Bronchial epithelial cell (primary cell): ENCODE results near the gene TMEM175. TPM values are rescaled to one million over a fixed set of nuclear protein-coding genes. Genes with fewer than 3 reads are reported as not detected.

Experiments
- DNase-seq: peaks from one replicate; pipeline ENCODE4 v3.0.0-alpha.2; 2010; ENCODE audit warnings: low read depth
- FAIRE-seq: peaks from 2 replicates; lab custom pipeline; 2011; peaks lifted over from hg19 to GRCh38; lab: Jason Lieb, UNC
- H3K27me3 ChIP-seq: 2 replicates; pipeline ENCODE4 v1.5.1; 2011; ENCODE audit warnings: low read length; ENCODE audit not compliant: control insufficient read depth, insufficient read depth
- H3K36me3 ChIP-seq: 2 replicates; pipeline ENCODE4 v1.5.1; 2011; ENCODE audit warnings: low read length; ENCODE audit not compliant: control insufficient read depth, insufficient read depth
- H3K4me3 ChIP-seq: 2 replicates; pipeline ENCODE4 v1.5.1; 2011; ENCODE audit warnings: mild to moderate bottlenecking, low read depth, low read length, control low read depth
- total RNA-seq: library from RNA; depleted of rRNA; stranded (reverse); fragments of >200 nt; gene quantifications from 2 replicates; pipeline ENCODE4 v1.2.1, GENCODE V29; 2014
- TF ChIP-seq, protein P1 (sequence below): IDR thresholded peaks from 2 replicates; pipeline ENCODE4 v1.5.1; 2011; ENCODE audit warnings: mild to moderate bottlenecking, moderate library complexity, low read length, control low read depth, inconsistent platforms; ENCODE audit not compliant: insufficient read depth, severe bottlenecking

The TMEM175 gene
- total RNA-seq, 1 donor from 2014 or later = 3.4 TPM

DNA sequence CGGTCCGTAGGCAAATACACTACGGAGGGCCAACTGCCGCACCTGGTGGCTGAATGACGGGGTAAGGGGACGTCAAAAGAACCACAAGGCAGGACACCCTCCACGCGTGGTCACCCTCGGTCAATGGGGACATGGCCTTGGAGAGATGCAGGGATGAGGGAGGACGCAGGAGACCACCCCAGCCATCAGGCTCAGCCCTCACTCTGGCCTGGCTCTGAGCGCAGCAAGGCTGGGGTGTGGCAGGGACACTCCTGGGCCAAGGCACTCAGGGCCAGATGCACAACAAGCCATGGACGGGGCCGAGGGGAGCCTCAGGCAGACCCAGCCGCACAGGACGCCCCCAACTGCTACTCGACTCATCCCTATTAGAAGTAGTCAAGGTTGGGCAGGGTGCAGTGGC is 36.7 kb upstream of the TMEM175 start:
- no peaks in the 10 kb centered on the region for H3K27me3 ChIP-seq
- peaks cover 38% of the 10 kb centered on the region for H3K36me3 ChIP-seq
- H3K4me3 ChIP-seq = no peak overlapping the region
- no peak for DNase-seq
- TF ChIP-seq, protein P1, sequence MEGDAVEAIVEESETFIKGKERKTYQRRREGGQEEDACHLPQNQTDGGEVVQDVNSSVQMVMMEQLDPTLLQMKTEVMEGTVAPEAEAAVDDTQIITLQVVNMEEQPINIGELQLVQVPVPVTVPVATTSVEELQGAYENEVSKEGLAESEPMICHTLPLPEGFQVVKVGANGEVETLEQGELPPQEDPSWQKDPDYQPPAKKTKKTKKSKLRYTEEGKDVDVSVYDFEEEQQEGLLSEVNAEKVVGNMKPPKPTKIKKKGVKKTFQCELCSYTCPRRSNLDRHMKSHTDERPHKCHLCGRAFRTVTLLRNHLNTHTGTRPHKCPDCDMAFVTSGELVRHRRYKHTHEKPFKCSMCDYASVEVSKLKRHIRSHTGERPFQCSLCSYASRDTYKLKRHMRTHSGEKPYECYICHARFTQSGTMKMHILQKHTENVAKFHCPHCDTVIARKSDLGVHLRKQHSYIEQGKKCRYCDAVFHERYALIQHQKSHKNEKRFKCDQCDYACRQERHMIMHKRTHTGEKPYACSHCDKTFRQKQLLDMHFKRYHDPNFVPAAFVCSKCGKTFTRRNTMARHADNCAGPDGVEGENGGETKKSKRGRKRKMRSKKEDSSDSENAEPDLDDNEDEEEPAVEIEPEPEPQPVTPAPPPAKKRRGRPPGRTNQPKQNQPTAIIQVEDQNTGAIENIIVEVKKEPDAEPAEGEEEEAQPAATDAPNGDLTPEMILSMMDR = no peak
- no peak for FAIRE-seq

DNA sequence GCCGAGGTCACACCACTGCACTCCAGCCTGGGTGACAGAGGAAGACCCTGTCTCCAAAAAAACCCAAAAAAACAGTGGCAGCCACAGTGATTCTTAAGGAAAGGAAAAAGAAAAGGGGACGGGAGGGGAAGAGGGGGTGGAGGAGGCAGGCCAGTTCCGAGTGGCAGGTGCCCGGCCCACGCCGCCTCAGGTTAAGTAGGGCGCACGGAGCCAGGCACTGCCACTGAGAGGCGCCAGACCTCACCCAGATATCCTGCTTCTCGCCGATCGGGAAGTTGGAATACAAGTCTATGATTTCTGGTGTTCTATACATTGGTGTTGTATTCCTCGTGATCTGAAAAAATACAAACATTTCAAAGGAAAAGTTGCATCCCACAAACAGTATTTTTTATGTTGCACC is 36.0 kb upstream of the TMEM175 start:
- H3K27me3 ChIP-seq = no peaks in the 10 kb centered on the region
- no peak for FAIRE-seq
- H3K4me3 ChIP-seq = no peak overlapping the region
- TF ChIP-seq, protein P1 = no peak
- no peak for DNase-seq
- peaks cover 40% of the 10 kb centered on the region for H3K36me3 ChIP-seq

DNA sequence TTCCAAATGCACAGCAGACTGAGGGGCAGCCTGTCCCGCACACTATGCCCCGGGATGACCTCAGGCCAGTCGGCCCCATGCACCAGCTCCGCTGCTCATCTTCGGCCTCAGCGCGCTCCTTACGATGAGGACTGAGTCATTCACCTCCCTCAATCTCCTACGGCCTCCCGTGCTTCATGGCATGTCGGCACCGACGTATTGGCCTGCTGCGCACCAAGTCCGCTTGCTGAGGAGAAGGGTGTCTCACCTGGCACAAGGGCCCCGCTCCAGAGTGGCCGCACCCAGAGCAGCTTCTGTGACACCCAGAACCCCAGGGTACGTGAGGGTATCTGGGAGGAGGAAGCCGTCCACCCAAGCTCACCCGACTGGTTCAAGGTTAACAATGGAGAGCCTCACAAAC is 35.6 kb upstream of the TMEM175 start:
- H3K4me3 ChIP-seq = no peak overlapping the region
- TF ChIP-seq, protein P1 = no peak
- FAIRE-seq (no peak), DNase-seq (no peak)
- peaks cover 42% of the 10 kb centered on the region for H3K36me3 ChIP-seq
- no peaks in the 10 kb centered on the region for H3K27me3 ChIP-seq

- TF ChIP-seq, protein P1 = no peak
- no peaks in the 10 kb centered on the region for H3K27me3 ChIP-seq
- H3K4me3 ChIP-seq = no peak overlapping the region
- FAIRE-seq (no peak), DNase-seq (no peak)
- peaks cover 31% of the 10 kb centered on the region for H3K36me3 ChIP-seq
Measured at GRCh38 chr4:898123-898522, 34.1 kb upstream of the TMEM175 start.

DNA sequence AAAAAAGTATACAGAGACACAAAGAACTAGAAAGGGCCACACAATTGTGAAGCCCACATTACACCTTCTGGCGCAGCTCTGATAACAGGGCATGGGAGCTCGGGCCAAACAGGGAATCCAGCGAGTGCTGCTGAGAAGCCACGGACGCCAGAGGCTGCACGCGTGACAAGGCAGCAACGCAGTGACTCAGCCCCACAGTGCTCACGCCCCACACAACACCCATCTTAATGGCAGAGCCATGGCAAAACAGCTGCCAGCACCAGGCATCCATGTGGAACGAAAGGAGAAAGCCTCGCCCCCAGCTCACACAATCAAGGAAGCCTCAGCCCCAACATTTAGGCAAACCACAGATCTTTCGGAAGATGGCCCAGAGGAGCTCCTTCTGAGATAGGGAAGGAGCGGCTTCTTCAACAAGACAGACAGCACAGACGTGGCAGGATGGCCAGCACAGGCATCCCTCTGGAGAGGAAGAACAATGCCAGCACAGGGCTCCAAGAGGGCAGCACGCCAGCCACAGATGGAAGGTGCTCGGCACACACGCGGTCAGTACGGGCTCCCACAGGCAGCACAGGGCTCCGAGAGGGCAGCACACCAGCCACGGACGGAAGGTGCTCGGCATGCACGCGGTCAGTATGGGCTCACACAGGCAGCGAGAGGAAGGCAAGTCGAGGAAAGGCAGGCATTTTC is 33.2 kb upstream of the TMEM175 start:
- TF ChIP-seq, protein P1 = no peak
- peaks cover 33% of the 10 kb centered on the region for H3K36me3 ChIP-seq
- DNase-seq (no peak), FAIRE-seq (no peak)
- no peak overlapping the region for H3K4me3 ChIP-seq
- H3K27me3 ChIP-seq = no peaks in the 10 kb centered on the region

GRCh38 chr4:899556-899906 is 32.7 kb upstream of the TMEM175 start:
- FAIRE-seq (no peak), DNase-seq (no peak)
- Histone ChIP-seq H3K27me3 (no peaks in the 10 kb centered on the region), H3K36me3 (peaks cover 31% of the 10 kb centered on the region), H3K4me3 (no peak overlapping the region)
- TF ChIP-seq, protein P1 = no peak
